ENCODE data around the gene DPEP2NB. TPM values are rescaled to one million over a fixed set of nuclear protein-coding genes. Genes with fewer than 3 reads are reported as not detected.

DPEP2NB gene
- total RNA-seq, 1 experiment from 2014 or later: not detected

DNA sequence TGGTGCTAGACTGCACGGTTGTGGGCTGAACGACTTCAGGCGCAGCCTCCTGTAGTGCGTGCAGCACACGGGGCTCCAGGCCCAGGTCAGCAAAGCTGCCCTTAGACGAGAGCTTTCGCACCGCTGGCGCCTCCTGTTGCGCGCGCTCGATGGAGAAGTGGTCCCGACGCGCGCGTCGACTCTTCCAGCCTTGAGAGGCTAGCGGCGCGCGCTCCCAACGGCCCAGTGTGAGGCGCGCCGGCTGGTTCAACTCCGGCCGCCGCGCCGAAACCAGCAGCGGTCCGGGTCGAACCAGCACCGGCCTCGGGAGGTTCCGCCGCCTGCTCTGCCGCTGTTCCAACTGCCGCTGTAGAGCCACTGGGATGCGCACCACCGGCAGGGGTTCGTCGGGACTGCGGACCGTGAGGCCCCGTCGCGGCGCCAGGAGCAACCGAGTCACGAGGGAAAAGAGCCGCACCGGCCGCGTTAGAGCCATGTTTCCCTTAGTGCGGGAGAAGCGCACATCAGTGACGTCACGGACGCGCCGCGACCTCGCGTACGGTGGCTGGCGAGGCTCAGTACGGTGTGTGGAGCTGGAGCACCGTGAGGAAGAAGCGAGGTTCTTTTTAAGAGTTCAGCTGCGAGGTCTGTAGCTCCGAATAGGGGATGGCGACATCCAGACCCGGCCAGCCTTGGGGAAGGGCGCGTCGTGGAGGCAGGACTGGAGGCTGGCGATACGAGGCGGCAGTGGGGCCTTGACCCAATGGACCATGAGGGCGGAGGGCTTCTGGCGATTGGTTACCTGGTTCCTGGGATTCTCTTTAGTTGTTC, 7.2 kb upstream of the DPEP2NB start, which contains the start of the genes DDX28 and DUS2:
DDX28 (minus strand) TSS at position 505 of the 810 bp plus-strand sequence; CDS start at position 475, 30 bp downstream.
DUS2 (plus strand) TSS at position 557 of the 810 bp plus-strand sequence. CDS start 14,740 bp downstream, outside the sequence.
- peak within 1 kb of the TSS; percentile 83 for H3K4me3 Mint-ChIP-seq (ENCODE audit: low read depth, unreplicated experiment)
- H3K36me3 Mint-ChIP-seq (ENCODE audit: insufficient read depth, unreplicated experiment): peaks cover 49% of the 10 kb centered on the region
- H3K27ac Mint-ChIP-seq (ENCODE audit: unreplicated experiment): peak within 1 kb of the TSS; percentile 90
- peak; percentile 95 for DNase-seq
- intact Hi-C loops (cut with micrococcal nuclease; ENCODE audit: unreplicated experiment): no loop called here
- peaks cover 13% of the 10 kb centered on the region for H3K4me1 Mint-ChIP-seq (ENCODE audit: low read depth, unreplicated experiment)
- CTCF ChIA-PET: interaction anchor here (0.6 to 1.2 kb wide), 5 partner anchors 17 to 156 kb away, joined by 3 to 7 read pairs (median 3); no protein-coding TSS in a partner anchor
- TSS peak; percentile 81 for BruUV-seq (replicated peaks)
- TF ChIP-seq, protein P1, sequence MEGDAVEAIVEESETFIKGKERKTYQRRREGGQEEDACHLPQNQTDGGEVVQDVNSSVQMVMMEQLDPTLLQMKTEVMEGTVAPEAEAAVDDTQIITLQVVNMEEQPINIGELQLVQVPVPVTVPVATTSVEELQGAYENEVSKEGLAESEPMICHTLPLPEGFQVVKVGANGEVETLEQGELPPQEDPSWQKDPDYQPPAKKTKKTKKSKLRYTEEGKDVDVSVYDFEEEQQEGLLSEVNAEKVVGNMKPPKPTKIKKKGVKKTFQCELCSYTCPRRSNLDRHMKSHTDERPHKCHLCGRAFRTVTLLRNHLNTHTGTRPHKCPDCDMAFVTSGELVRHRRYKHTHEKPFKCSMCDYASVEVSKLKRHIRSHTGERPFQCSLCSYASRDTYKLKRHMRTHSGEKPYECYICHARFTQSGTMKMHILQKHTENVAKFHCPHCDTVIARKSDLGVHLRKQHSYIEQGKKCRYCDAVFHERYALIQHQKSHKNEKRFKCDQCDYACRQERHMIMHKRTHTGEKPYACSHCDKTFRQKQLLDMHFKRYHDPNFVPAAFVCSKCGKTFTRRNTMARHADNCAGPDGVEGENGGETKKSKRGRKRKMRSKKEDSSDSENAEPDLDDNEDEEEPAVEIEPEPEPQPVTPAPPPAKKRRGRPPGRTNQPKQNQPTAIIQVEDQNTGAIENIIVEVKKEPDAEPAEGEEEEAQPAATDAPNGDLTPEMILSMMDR (IDR thresholded peaks at IDR 0.05; ENCODE audit: unreplicated experiment): no peak
- no peaks in the 10 kb centered on the region for H3K27me3 Mint-ChIP-seq (ENCODE audit: unreplicated experiment)
- H3K9me3 Mint-ChIP-seq (ENCODE audit: low read depth, unreplicated experiment): no peaks in the 10 kb centered on the region

DNA sequence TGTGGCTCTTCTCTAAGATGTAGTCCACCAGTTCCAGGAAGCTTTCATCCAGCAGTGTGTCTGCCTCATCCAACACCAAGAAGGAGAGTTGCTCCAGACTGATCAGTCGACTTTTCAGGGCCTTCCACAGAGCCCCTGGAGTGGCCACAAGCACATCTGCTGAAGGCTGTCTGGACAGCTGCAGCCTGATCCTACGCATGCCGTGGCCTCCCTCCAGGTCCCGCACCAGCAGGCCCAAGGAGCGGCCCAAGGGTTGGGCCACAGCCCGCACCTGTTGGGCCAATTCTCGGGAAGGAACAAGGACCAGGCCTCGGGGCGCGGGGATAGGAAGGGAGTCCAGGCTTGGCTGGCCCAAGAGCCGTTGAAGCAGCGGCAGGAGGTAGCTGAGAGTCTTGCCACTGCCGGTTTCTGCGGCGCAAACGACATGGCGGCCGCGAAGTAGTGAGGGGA, 6.6 kb upstream of the DPEP2NB start:
- BruUV-seq (replicated peaks): no TSS peak
- TF ChIP-seq, protein P1 (IDR thresholded peaks at IDR 0.05; ENCODE audit: unreplicated experiment): no peak
- Mint-ChIP-seq H3K4me1 (ENCODE audit: low read depth, unreplicated experiment) (peaks cover 13% of the 10 kb centered on the region), H3K4me3 (ENCODE audit: low read depth, unreplicated experiment) (peak overlapping the region; percentile 83), H3K9me3 (ENCODE audit: low read depth, unreplicated experiment) (no peaks in the 10 kb centered on the region), H3K27me3 (ENCODE audit: unreplicated experiment) (no peaks in the 10 kb centered on the region), H3K36me3 (ENCODE audit: insufficient read depth, unreplicated experiment) (peaks cover 49% of the 10 kb centered on the region), H3K27ac (ENCODE audit: unreplicated experiment) (peak overlapping the region; percentile 90)
- CTCF ChIA-PET: interaction anchor here (1.1 to 1.2 kb wide), 2 partner anchors 16 to 20 kb away, joined by 3 read pairs; no protein-coding TSS in a partner anchor
- DNase-seq: no peak
- intact Hi-C loops (cut with micrococcal nuclease; ENCODE audit: unreplicated experiment): no loop called here

DNA sequence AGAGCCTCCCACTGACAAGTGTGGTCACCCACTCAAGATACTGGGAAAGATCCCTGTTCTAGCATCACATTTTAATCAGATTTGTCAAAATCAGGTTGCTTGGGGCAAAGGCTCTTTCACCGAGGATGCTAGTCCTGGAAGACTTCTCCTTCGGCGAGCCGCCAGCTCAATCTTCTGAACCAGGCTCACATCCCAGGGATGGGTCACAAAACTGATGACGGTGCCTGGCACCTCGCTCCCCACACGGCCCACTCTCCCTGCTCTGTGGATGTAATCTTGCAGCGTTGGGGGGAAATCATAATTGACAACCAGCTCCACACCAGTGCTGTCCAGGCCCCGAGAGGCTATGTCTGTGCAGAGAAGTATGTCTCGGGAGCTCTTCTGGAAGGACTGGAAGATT, 5.8 kb upstream of the DPEP2NB start:
- Mint-ChIP-seq H3K27me3 (ENCODE audit: unreplicated experiment) (peaks cover 1% of the 10 kb centered on the region), H3K36me3 (ENCODE audit: insufficient read depth, unreplicated experiment) (peaks cover 42% of the 10 kb centered on the region), H3K4me1 (ENCODE audit: low read depth, unreplicated experiment) (peaks cover 13% of the 10 kb centered on the region), H3K4me3 (ENCODE audit: low read depth, unreplicated experiment) (peak overlapping the region; percentile 83), H3K27ac (ENCODE audit: unreplicated experiment) (no peak overlapping the region), H3K9me3 (ENCODE audit: low read depth, unreplicated experiment) (no peaks in the 10 kb centered on the region)
- intact Hi-C loops (cut with micrococcal nuclease; ENCODE audit: unreplicated experiment): no loop called here
- TF ChIP-seq, protein P1 (IDR thresholded peaks at IDR 0.05; ENCODE audit: unreplicated experiment): no peak
- no peak for DNase-seq
- BruUV-seq (replicated peaks): no TSS peak
- CTCF ChIA-PET: interaction anchor here (1.1 kb wide), 1 partner anchor 19 kb away, joined by 3 read pairs; no protein-coding TSS in a partner anchor

DNA sequence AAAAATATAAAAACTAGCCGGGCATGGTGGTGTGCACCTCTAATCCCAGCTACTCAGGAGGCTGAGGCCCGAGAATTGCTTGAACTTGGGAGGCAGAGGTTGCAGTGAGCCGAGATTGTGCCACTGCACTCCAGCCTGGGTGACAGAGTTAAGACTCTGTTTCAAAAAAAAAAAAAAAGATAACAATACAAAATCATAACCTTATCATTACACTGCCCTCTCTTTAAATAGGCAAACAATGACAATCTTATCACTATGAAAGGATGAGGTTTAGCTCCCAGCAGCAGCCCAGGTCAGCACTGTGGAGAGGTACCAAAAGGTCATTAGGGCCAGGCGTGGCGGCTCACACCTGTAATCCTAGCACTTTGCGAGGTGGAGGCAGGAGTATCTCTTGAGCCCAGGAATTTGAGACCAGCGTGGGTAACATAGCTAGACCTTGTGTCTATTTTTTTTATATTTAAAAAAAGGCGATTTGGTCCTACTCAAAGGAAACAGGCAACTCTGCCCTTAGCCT, 3.5 kb upstream of the DPEP2NB start:
- Mint-ChIP-seq H3K36me3 (ENCODE audit: insufficient read depth, unreplicated experiment) (peaks cover 38% of the 10 kb centered on the region), H3K9me3 (ENCODE audit: low read depth, unreplicated experiment) (no peaks in the 10 kb centered on the region), H3K4me1 (ENCODE audit: low read depth, unreplicated experiment) (peaks cover 13% of the 10 kb centered on the region), H3K27me3 (ENCODE audit: unreplicated experiment) (peaks cover 13% of the 10 kb centered on the region), H3K27ac (ENCODE audit: unreplicated experiment) (no peak overlapping the region), H3K4me3 (ENCODE audit: low read depth, unreplicated experiment) (no peak overlapping the region)
- no peak for DNase-seq
- TF ChIP-seq, protein P1 (IDR thresholded peaks at IDR 0.05; ENCODE audit: unreplicated experiment): no peak
- CTCF ChIA-PET: no interaction called here
- intact Hi-C loops (cut with micrococcal nuclease; ENCODE audit: unreplicated experiment): no loop called here
- BruUV-seq (replicated peaks): no TSS peak

All from Calu3 (cell line).